Caco-2 (cell line): Measurements from ENCODE around the gene DNAAF5. TPM values are rescaled to one million over a fixed set of nuclear protein-coding genes. Genes with fewer than 3 reads are reported as not detected.

ENCODE experiments used
- BruUV-seq: library from RNA; stranded (reverse); fragments of 400-500 nt; replicated peaks from 2 replicates; lab custom pipeline; 2021; lab: Mats Ljungman, UMichigan
- CTCF ChIA-PET: fragments of 300-600 bp; sonication (Branson Sonifier 250); formaldehyde crosslinking; loops from one replicate; lab custom pipeline; 2022; ENCODE audit warnings: antibody characterized with exemption; lab: Charles Lee
- POLR2A ChIA-PET: fragments of 300-600 bp; sonication (Branson Sonifier 250); formaldehyde crosslinking; loops from one replicate; lab custom pipeline; 2022; ENCODE audit warnings: antibody characterized with exemption; lab: Charles Lee
- DNase-seq, 2 experiments: peaks; one replicate each; pipeline versions ENCODE4 v3.0.0 to v3.0.0-alpha.2; 2020 to 2022
- H3K27me3 ChIP-seq: replicated peaks from 2 replicates; pipeline ENCODE4 v1.6.0; 2011; ENCODE audit warnings: low read length; ENCODE audit not compliant: control insufficient read depth, insufficient read depth
- H3K36me3 ChIP-seq: 2 replicates; pipeline ENCODE4 v1.5.1; 2011; ENCODE audit warnings: low read length; ENCODE audit not compliant: control insufficient read depth, insufficient read depth
- H3K4me1 ChIP-seq: fragments of 250-450 bp; sonication (Bioruptor Pico); 2 replicates; pipeline ENCODE4 v1.5.1; 2020; ENCODE audit warnings: mild to moderate bottlenecking
- H3K4me3 ChIP-seq: 2 replicates; pipeline ENCODE4 v1.5.1; 2011; ENCODE audit warnings: low read depth, mild to moderate bottlenecking, control low read depth, low read length
- H3K9me3 ChIP-seq: fragments of 250-450 bp; sonication (Bioruptor Pico); 2 replicates; pipeline ENCODE4 v1.5.1; 2020; ENCODE audit warnings: mild to moderate bottlenecking, moderate library complexity
- H3K27ac Mint-ChIP-seq: one replicate; pipeline ENCODE4 v1.8.0; 2022; ENCODE audit warnings: mixed read lengths; ENCODE audit not compliant: unreplicated experiment
- H3K27me3 Mint-ChIP-seq: one replicate; pipeline ENCODE4 v1.8.0; 2022; ENCODE audit warnings: mixed read lengths; ENCODE audit not compliant: insufficient read depth, unreplicated experiment
- H3K36me3 Mint-ChIP-seq: one replicate; pipeline ENCODE4 v1.8.0; 2022; ENCODE audit warnings: mild to moderate bottlenecking, mixed read lengths; ENCODE audit not compliant: insufficient read depth, unreplicated experiment
- H3K4me1 Mint-ChIP-seq: one replicate; pipeline ENCODE4 v1.8.0; 2022; ENCODE audit warnings: low read depth, mixed read lengths; ENCODE audit not compliant: unreplicated experiment
- H3K4me3 Mint-ChIP-seq: one replicate; pipeline ENCODE4 v1.8.0; 2022; ENCODE audit warnings: mild to moderate bottlenecking, moderate library complexity, mixed read lengths; ENCODE audit not compliant: unreplicated experiment
- H3K9me3 Mint-ChIP-seq: one replicate; pipeline ENCODE4 v1.8.0; 2022; ENCODE audit warnings: mixed read lengths; ENCODE audit not compliant: unreplicated experiment
- CTCF ChIP-seq, 2 experiments: fragments of 200-600 bp in 1 of 2; IDR thresholded peaks; 1 replicate in 1 of 2; 2 replicates in 1 of 2; pipeline versions ENCODE4 v1.5.1 to v1.8.0; 2011 to 2022; ENCODE audit warnings: antibody characterized with exemption in 1 of 2, control low read depth in 1 of 2, inconsistent platforms in 1 of 2, low read depth in 1 of 2, low read length in 1 of 2, mild to moderate bottlenecking in 1 of 2, moderate library complexity in 1 of 2; ENCODE audit not compliant: insufficient read depth in 1 of 2, severe bottlenecking in 1 of 2, unreplicated experiment in 1 of 2
- intact Hi-C: fragments of 100-400 bp; cut with micrococcal nuclease; formaldehyde crosslinking; loops from one replicate; pipeline ENCODE4 v1.10.0; 2022; ENCODE audit not compliant: unreplicated experiment
- total RNA-seq: library from RNA; stranded (reverse); gene quantifications from 2 replicates; pipeline ENCODE4 v1.2.3, GENCODE V29; 2022

The DNAAF5 gene
- total RNA-seq, 1 experiment from 2014 or later = 51.4 TPM

GRCh38 chr7:780516-780915 lies 54.0 kb downstream of the DNAAF5 start:
- Mint-ChIP-seq H3K36me3 (peaks cover 71% of the 10 kb centered on the region), H3K27me3 (no peaks in the 10 kb centered on the region), H3K9me3 (no peaks in the 10 kb centered on the region), H3K4me1 (no peaks in the 10 kb centered on the region), H3K4me3 (no peak overlapping the region), H3K27ac (no peak overlapping the region)
- ChIA-PET POLR2A (no interaction called here), CTCF (no interaction called here)
- no peaks in the 10 kb centered on the region; the same call in 1 of the 2 replicates for H3K27me3 ChIP-seq
- no peak overlapping the region for H3K4me3 ChIP-seq
- no peak for DNase-seq
- peaks cover 1% of the 10 kb centered on the region for H3K36me3 ChIP-seq
- no TSS peak for BruUV-seq
- intact Hi-C loops = no loop called here
- TF ChIP-seq CTCF (IDR thresholded peaks at IDR 0.05; ENCODE audit: insufficient read depth in 1 of 2, low read depth in 1 of 2, low read length in 1 of 2, severe bottlenecking in 1 of 2, unreplicated experiment in 1 of 2) = no peak
- no peaks in the 10 kb centered on the region for H3K9me3 ChIP-seq
- H3K4me1 ChIP-seq = no peaks in the 10 kb centered on the region

- Mint-ChIP-seq H3K9me3 (no peaks in the 10 kb centered on the region), H3K27me3 (no peaks in the 10 kb centered on the region), H3K36me3 (peaks cover 69% of the 10 kb centered on the region), H3K4me1 (no peaks in the 10 kb centered on the region), H3K4me3 (no peak overlapping the region), H3K27ac (no peak overlapping the region)
- no peaks in the 10 kb centered on the region; the same call in 1 of the 2 replicates for H3K27me3 ChIP-seq
- H3K4me1 ChIP-seq = no peaks in the 10 kb centered on the region
- ChIA-PET CTCF (no interaction called here), POLR2A (no interaction called here)
- intact Hi-C loops = no loop called here
- H3K36me3 ChIP-seq = peaks cover 1% of the 10 kb centered on the region
- no peak for TF ChIP-seq CTCF (IDR thresholded peaks at IDR 0.05; ENCODE audit: insufficient read depth in 1 of 2, low read depth in 1 of 2, low read length in 1 of 2, severe bottlenecking in 1 of 2, unreplicated experiment in 1 of 2)
- no peak for DNase-seq
- no TSS peak for BruUV-seq
- no peak overlapping the region for H3K4me3 ChIP-seq
- no peaks in the 10 kb centered on the region for H3K9me3 ChIP-seq
Observed at GRCh38 chr7:781186-781849, 54.8 kb downstream of the DNAAF5 start.

GRCh38 chr7:781936-782529 lies 55.5 kb downstream of the DNAAF5 start:
- no peak for TF ChIP-seq CTCF (IDR thresholded peaks at IDR 0.05; ENCODE audit: insufficient read depth in 1 of 2, low read depth in 1 of 2, low read length in 1 of 2, severe bottlenecking in 1 of 2, unreplicated experiment in 1 of 2)
- intact Hi-C loops = no loop called here
- H3K4me1 ChIP-seq = no peaks in the 10 kb centered on the region
- H3K27me3 ChIP-seq = no peaks in the 10 kb centered on the region
- ChIA-PET CTCF (no interaction called here), POLR2A (no interaction called here)
- peaks cover 1% of the 10 kb centered on the region for H3K36me3 ChIP-seq
- H3K9me3 ChIP-seq = no peaks in the 10 kb centered on the region
- no peak for DNase-seq
- Mint-ChIP-seq H3K4me1 (no peaks in the 10 kb centered on the region), H3K27me3 (no peaks in the 10 kb centered on the region), H3K27ac (no peak overlapping the region), H3K36me3 (peaks cover 69% of the 10 kb centered on the region), H3K4me3 (no peak overlapping the region), H3K9me3 (no peaks in the 10 kb centered on the region)
- no TSS peak for BruUV-seq
- H3K4me3 ChIP-seq = no peak overlapping the region
